GM12891 (cell line): Measurements from ENCODE around the gene ELOVL6.

Experiments used
- POLR2A ChIP-seq: IDR thresholded peaks from 2 replicates; pipeline ENCODE4 v1.6.1; 2011; ENCODE audit warnings: low read depth, low read length, control low read depth
- POLR2AphosphoS5 ChIP-seq: IDR thresholded peaks from 2 replicates; pipeline ENCODE4 v1.6.1; 2011; ENCODE audit warnings: low read depth, low read length, control low read depth
- TAF1 ChIP-seq: IDR thresholded peaks from 2 replicates; pipeline ENCODE4 v1.6.1; 2011; ENCODE audit warnings: low read depth, low read length, control low read depth

GRCh38 chr4:110131916-110132315 is 66.5 kb downstream of the ELOVL6 start:
- TF ChIP-seq TAF1 (no peak), POLR2A (no peak), POLR2AphosphoS5 (no peak)
